MV-4-11 (cell line): ENCODE results near the gene AMBP.

Experiments
- DNase-seq: peaks from one replicate; lab custom pipeline; 2025; lab: John Stamatoyannopoulos, UW

AMBP gene

DNA sequence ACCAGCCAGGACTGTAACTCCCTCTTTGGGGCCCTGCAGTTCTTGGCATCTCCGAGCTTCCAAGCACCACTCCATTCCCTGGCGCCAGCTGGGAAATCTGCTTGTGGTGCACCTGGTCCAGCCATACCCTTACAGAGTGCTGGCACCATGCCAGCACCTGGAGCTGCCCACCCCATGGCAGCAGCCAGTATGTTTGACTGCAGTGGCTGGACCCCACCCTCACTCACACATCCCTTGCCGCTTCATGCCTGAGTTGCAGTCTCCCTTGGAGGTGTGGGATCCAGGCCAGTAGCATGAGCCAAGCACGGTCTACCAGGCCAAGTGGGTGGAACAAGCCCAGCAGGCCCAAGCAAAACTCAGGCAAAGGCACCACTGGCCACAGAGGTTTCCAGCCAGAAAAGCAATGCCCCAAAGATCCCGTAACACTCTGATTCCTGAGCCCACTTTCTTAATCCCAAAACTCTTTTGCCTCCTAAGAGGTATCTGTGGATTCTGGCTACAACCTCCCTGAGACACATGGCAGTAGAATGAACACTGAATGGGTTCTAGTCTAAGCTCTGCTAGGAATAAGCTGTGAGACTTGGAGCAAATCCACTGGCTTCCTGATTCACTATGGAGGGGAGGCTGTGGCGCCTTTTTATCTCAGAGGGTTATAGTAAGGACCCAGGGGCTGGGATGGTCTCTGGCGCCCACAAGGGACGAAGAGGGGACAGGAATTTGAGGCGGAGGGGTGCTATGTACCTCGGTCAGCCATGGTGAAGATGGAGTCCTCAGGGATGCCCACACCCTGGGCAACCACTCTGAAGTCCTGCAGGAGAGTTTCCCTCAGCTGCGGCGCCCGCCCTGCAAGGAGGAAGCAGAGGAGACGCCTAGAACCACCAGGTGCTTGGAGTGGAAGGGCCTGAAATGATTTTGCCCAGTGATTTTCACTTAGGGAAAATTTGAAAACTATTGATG is 5.6 kb downstream of the AMBP start:
- no peak for DNase-seq

- DNase-seq, result no peak
Measured at GRCh38 chr9:114071197-114071795, 6.8 kb downstream of the AMBP start.

DNA sequence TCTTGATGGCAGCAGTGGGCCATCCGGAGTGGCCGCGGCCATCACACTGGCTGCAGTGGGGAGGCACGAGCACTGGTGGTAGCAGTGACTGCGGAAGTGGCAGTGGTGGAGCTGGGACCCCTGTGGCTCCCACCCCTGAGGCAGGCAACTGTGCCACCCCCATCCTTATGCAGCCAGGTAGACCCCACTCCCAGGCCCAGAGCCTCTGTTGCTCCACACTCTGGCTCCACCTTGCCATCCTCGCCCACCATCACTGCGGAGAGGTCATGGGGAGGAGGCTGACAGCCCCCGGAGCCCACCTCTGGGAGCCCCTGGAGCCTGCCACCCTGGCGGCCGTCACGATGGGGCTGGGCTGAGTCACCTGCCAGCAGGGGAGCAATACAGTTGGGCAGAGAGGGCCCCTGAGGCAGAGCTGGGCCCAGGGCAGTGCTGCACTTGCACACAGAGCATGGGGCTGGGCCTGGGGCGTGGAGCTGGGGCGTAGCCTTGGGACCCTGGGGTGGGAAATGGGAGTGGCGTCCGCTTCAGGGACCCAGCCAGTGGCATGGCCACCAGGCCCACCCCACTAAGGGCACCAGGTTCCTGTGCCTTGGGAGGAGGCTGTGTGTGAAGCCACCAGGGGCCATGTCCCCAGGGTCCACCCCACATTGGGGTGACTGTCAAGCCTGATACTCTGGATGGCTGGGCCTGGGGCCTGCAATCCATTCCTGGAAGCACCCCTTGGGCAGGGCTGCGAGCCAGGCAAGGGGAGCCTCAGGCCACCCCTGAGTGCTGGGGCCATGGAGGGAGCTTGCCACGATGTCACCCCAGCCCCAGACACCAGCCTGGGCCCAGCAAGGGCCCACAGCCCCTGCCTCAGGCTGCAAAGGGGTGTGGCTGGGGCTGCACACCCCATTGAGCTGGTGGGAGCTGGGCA is 7.7 kb downstream of the AMBP start:
- DNase-seq, result no peak

DNA sequence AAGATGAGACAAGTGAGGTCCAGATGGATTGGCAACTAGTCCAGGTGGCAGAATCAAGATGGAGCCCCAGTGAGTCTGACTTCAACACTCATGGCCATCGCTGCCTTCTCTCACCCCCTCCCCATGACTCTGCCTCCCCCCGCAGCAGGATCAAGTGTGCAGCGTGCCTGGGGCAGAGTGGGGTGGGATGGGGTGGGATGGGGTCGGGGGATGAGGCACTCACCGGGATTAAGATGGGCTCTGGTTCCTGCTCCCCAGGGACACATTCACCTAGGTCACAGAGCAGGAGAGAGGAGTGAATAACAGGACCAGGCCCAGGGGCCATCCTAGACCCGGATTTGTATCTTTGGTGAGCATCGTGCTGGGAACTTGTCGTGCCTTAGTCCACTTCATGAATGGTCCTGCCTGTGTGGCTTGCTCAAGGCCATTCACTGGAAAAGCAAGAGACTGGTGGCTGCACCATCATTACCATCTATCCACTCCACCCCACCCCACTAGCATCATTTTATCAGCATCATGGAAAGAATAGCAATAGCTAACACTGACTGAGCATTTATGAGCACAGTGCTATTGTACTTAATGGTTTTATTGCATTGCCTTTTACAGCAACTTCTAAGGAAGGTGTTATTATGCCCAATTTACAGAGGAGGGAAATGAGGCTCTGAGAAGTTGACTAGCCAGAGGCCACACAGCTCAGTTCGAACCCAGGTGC is 8.5 kb downstream of the AMBP start:
- no peak for DNase-seq

DNA sequence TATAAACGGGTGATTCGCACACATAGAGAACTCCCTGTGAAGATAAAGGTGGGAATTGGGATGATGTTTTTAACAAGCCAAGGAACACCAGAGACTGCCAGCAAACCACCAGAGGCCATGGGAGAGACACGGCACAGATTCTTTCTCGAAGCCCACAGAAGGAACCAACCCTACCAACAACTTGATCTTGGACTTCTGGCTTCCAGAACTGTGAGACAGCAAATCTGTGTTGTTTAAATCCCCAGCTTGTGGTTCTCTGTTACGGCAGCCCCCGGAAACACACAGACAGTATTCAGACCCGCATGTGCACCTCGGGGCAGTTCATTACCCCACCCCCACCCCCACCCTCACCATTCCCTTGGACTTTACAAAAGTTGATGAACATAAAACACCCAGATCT is 12.8 kb downstream of the AMBP start:
- no peak for DNase-seq

DNA sequence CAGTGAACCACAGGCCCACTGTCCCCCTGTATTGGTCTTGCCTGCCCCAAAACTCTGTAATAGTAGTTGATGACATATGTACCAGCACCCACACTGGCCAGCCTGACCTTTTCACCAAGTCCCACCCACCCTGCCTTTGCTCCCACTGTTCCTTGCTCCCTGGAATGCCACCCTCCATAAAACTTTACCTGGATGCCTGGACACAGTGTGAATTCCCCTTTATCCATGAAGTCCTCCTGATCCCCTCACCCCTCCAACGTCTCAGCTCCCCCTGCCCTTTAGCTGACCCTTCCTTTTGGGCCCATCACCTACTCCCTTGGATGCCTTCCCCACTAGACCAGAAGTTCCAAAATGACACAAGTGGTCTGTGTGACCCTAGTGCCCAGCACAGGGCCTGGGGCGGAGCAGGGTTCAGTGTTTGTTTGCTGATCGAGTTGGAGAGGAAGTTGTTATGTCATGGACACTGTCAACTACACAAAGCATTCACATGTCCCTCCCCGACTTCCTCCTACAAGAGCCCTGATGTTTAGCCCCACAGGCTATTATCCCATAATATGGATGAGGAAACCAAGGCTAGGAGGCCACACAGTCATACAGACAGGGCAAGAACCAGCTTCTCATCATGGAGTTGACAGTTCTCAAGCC is 16.1 kb downstream of the AMBP start:
- DNase-seq, result peak; percentile 14

DNA sequence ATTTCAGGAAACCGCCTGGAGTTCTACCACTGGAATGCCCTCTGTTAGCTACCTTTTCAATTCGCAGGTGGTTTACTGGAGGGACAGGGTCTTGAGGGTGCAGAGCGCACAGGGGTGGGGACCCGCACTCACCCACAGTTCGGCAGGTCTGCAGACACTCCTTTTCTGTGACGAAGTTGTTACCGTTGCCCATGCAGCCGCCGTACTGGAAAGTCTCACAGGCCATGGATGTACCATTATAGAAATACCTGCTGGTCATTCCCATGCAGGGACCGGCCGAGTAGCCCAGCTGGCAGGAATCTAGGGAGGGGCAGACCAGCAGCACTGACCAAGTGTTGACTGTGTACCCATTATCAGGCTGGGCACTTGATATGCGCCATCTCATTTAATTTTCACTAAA is 16.8 kb downstream of the AMBP start:
- DNase-seq, result no peak

- DNase-seq, result no peak
Measured at GRCh38 chr9:114060711-114061110, 17.4 kb downstream of the AMBP start.

GRCh38 chr9:114060070-114060469 is 18.0 kb downstream of the AMBP start:
- DNase-seq, result no peak

GRCh38 chr9:114059047-114059803 is 18.9 kb downstream of the AMBP start:
- DNase-seq, result no peak

GRCh38 chr9:114058688-114059046 is 19.4 kb downstream of the AMBP start:
- DNase-seq, result no peak

GRCh38 chr9:114057161-114057885 is 20.8 kb downstream of the AMBP start:
- DNase-seq, result no peak

GRCh38 chr9:114056527-114056926 is 21.6 kb downstream of the AMBP start:
- DNase-seq, result no peak

GRCh38 chr9:114055894-114056293 is 22.2 kb downstream of the AMBP start:
- no peak for DNase-seq

- no peak for DNase-seq
Measured at GRCh38 chr9:114055061-114055460, 23.0 kb downstream of the AMBP start.

- no peak for DNase-seq
Measured at GRCh38 chr9:114054191-114054690, 23.9 kb downstream of the AMBP start.

GRCh38 chr9:114053246-114054005 is 24.7 kb downstream of the AMBP start:
- no peak for DNase-seq

GRCh38 chr9:114051706-114052105 is 26.4 kb downstream of the AMBP start:
- no peak for DNase-seq

DNA sequence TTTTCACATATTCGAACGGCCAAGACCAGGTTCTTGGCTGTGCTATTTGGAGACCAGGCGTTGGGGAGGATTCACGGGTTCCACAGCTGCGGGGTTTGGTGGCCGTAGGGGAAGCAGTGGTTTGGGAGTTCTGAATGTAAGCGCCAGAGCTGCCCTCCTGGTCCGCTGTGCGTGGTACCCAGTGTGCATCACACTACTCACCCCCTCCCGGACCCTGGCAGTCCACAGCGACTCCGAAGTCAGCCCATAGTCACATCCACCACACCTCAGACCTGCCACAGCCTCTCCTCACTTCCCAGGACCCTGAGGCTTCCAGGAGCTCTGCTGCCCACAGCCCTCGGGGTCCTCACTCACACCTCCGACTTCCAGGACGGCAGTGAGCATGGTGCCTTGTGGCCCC is 26.8 kb downstream of the AMBP start:
- no peak for DNase-seq
